ENCODE data around the gene STPG2. TPM values are rescaled to one million over a fixed set of nuclear protein-coding genes. Genes with fewer than 3 reads are reported as not detected.

Gene STPG2
- total RNA-seq, 4 donors from 2014 or later, result not detected

DNA sequence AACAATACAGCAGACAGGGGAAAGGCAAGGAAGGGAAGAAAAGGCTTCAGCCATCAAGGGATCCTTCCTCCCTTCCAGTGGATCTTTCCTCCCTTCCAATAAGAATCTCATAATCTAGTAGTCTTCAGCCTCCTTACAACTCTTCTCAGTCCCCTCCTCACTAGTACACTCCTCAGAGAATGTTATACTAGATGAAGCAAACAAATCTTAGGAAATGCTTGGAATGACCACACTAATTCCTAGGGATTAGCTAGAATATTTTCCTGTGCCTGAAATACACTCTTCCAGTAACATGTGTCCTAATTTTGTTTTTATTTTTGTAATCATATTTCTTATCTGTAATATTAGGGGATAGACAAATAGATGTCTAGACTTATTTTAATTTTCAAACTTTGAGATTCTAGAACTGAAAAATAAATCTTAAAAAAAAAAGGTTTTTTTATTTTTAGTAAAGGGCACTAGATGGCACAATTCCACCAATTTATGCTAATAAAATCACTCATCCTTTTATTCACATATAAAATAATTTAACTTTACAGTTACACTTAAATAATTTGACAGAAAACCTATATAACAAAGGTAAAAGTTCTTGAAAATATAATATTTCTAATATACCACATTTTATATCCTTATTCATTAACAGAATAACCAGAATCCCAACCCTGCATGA, 7.0 kb upstream of the STPG2 start:
- TF ChIP-seq, protein P1, sequence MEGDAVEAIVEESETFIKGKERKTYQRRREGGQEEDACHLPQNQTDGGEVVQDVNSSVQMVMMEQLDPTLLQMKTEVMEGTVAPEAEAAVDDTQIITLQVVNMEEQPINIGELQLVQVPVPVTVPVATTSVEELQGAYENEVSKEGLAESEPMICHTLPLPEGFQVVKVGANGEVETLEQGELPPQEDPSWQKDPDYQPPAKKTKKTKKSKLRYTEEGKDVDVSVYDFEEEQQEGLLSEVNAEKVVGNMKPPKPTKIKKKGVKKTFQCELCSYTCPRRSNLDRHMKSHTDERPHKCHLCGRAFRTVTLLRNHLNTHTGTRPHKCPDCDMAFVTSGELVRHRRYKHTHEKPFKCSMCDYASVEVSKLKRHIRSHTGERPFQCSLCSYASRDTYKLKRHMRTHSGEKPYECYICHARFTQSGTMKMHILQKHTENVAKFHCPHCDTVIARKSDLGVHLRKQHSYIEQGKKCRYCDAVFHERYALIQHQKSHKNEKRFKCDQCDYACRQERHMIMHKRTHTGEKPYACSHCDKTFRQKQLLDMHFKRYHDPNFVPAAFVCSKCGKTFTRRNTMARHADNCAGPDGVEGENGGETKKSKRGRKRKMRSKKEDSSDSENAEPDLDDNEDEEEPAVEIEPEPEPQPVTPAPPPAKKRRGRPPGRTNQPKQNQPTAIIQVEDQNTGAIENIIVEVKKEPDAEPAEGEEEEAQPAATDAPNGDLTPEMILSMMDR (IDR thresholded peaks at IDR 0.05), result peak in 1 of 6 experiments; percentile 40
- TF ChIP-seq POLR2A (IDR thresholded peaks at IDR 0.05), result no peak
- Histone ChIP-seq H3K27me3 (no peaks in the 10 kb centered on the region), H3K27ac (no peak overlapping the region), H3K4me3 (no peak overlapping the region), H3K36me3 (no peaks in the 10 kb centered on the region), H3K9me3 (no peaks in the 10 kb centered on the region), H3K4me1 (no peaks in the 10 kb centered on the region)
- DNase-seq, result no peak

DNA sequence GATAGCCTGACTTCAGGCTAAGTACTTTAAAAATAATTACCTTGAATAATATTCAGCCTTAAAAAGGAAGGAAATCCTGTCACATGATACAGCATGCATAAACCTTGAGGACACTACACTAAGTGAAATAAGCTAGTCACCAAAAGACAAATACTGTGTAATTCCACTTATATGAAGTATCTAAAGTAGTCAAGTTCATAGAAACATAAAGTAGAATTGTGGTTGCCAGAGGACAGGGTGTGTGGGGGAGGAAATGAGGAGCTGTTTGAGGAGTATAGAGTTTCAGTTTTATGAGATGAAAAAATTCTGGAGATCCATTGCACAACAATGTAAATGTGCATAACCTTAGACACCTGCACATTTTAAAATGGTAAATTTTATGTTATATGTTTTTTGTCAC, 5.6 kb upstream of the STPG2 start:
- Histone ChIP-seq H3K9me3 (no peaks in the 10 kb centered on the region), H3K36me3 (no peaks in the 10 kb centered on the region), H3K4me3 (no peak overlapping the region), H3K27ac (no peak overlapping the region), H3K27me3 (no peaks in the 10 kb centered on the region), H3K4me1 (no peaks in the 10 kb centered on the region)
- no peak for DNase-seq
- no peak for TF ChIP-seq POLR2A (IDR thresholded peaks at IDR 0.05)
- TF ChIP-seq, protein P1 (IDR thresholded peaks at IDR 0.05), result no peak

DNA sequence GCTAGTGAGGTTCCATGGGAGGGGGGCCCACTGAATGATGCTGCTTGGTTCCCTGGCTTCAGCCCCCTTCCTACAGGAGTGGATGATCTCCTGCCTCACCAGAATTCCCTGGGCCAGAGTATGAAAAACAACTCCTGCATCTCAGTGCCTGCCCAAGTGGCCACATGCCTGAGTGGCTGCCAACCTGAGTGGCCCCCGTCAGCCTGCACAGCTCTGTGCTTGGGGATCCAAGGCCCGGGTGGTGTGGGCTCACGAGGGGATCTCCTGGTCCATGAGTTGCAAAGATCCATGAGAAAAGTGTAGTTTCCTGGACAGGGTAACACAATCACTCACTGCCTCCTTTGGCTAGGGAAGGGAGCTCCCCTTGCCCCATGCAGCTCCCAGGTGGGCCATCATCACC, 17.1 kb downstream of the STPG2 start:
- H3K36me3 ChIP-seq, result no peaks in the 10 kb centered on the region
- no peaks in the 10 kb centered on the region for H3K9me3 ChIP-seq
- no peaks in the 10 kb centered on the region for H3K27me3 ChIP-seq
- no peak overlapping the region for H3K4me3 ChIP-seq
- no peak overlapping the region for H3K27ac ChIP-seq
- no peak for TF ChIP-seq POLR2A (IDR thresholded peaks at IDR 0.05)
- TF ChIP-seq, protein P1 (IDR thresholded peaks at IDR 0.05), result no peak
- DNase-seq, result no peak
- H3K4me1 ChIP-seq, result no peaks in the 10 kb centered on the region

DNA sequence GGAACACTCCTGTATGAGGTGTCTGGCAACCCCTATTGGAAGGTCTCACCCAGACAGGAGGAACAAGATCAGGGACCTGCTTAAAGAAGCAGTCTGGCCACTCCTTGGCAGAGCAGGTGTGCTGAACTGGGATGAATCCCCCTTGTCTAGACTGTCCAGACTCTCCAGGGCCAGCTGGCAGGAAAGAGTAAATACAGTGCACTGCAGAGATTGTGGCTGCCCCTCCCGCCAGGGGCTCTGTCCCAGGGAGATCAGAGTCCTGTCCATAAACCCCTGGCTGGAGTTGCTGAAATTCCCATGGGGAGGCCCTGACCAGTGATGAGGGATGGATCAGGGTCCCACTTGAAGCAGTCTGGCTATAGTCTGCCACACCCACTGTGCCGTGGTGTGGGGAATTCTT, 17.7 kb downstream of the STPG2 start:
- Histone ChIP-seq H3K36me3 (no peaks in the 10 kb centered on the region), H3K4me1 (no peaks in the 10 kb centered on the region), H3K4me3 (no peak overlapping the region), H3K9me3 (no peaks in the 10 kb centered on the region), H3K27me3 (no peaks in the 10 kb centered on the region), H3K27ac (no peak overlapping the region)
- DNase-seq, result no peak
- TF ChIP-seq, protein P1 (IDR thresholded peaks at IDR 0.05), result no peak
- TF ChIP-seq POLR2A (IDR thresholded peaks at IDR 0.05), result no peak

DNA sequence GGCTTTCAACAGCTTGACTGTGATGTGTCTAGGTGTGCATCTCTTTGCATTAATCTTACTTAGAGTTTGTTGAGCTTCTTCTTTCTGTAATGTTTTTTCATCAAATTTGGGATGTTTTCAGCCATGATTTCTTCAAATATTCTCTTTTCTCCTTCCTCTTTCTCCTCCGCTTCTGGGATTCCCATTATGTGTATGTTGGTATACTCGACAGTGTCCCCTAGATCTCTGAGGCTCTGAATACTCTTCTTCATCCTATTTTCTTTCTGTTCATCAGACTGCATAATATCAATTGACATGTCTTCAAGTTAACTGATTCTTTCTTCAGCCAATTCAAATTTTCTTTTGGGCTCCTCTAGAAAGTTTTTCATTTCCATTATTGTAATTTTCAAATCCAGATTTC, 25.9 kb downstream of the STPG2 start:
- Histone ChIP-seq H3K27me3 (no peaks in the 10 kb centered on the region), H3K4me3 (no peak overlapping the region), H3K9me3 (no peaks in the 10 kb centered on the region), H3K36me3 (no peaks in the 10 kb centered on the region), H3K4me1 (no peaks in the 10 kb centered on the region), H3K27ac (no peak overlapping the region)
- DNase-seq, result no peak
- TF ChIP-seq, protein P1 (IDR thresholded peaks at IDR 0.05), result no peak
- no peak for TF ChIP-seq POLR2A (IDR thresholded peaks at IDR 0.05)

DNA sequence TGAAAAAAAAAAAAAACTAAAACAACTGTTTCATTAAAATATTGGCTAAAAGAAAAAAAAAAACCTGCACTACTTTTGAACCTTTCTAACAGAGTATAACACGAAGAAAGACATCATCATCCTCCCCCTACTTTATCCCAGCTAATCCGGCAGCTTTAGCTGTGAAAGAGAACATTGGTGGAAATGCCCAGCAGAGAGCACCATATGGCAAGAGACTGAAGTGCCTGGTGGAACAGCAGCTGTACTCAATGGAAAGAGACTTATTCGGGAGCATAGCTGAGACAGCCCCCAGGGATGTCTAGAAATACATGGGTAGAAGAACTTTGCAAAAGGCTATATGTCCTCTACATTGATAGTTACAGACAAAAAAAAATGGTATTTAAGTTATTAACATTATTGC, 30.3 kb downstream of the STPG2 start:
- H3K9me3 ChIP-seq, result no peaks in the 10 kb centered on the region
- no peaks in the 10 kb centered on the region for H3K36me3 ChIP-seq
- H3K4me3 ChIP-seq, result no peak overlapping the region
- H3K4me1 ChIP-seq, result no peaks in the 10 kb centered on the region
- TF ChIP-seq, protein P1 (IDR thresholded peaks at IDR 0.05), result peak in 3 of 6 experiments; percentile 13 to 19 (median 14)
- no peak for TF ChIP-seq POLR2A (IDR thresholded peaks at IDR 0.05)
- H3K27me3 ChIP-seq, result no peaks in the 10 kb centered on the region
- no peak overlapping the region for H3K27ac ChIP-seq
- no peak for DNase-seq
